GM18511 (cell line): Measurements from ENCODE around the gene RHBDD1.
A peak's percentile ranks its signal among the peaks of the same experiment; 100 is the strongest.

Experiments used
- ATAC-seq: cut with Tn5 transposase; IDR thresholded peaks from one replicate; pipeline ENCODE4 v1.9.1; 2021; ENCODE audit warnings: mild to moderate bottlenecking, moderate library complexity; ENCODE audit not compliant: unreplicated experiment

Gene RHBDD1

GRCh38 chr2:226883296-226883795 is 47.5 kb downstream of the RHBDD1 start:
- ATAC-seq: no peak

DNA sequence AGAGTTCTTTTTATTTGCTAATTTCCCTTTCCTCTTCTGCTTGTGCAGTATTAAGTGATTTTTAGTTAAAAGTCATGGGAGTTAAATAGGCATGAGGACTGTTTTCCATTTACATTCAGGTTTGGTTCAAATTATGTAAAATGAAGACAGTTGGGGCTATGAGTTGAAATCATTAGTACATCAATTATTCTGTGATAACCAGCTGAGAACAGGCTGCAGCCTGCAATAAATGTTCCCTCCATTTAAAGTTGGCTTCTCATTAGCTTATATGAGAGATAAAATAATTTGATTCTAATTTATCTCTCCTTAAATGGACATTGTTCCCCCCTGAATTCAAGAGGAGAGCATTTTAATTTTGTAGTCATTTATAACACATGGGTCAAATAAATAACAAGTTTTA is 48.3 kb downstream of the RHBDD1 start:
- ATAC-seq: no peak

DNA sequence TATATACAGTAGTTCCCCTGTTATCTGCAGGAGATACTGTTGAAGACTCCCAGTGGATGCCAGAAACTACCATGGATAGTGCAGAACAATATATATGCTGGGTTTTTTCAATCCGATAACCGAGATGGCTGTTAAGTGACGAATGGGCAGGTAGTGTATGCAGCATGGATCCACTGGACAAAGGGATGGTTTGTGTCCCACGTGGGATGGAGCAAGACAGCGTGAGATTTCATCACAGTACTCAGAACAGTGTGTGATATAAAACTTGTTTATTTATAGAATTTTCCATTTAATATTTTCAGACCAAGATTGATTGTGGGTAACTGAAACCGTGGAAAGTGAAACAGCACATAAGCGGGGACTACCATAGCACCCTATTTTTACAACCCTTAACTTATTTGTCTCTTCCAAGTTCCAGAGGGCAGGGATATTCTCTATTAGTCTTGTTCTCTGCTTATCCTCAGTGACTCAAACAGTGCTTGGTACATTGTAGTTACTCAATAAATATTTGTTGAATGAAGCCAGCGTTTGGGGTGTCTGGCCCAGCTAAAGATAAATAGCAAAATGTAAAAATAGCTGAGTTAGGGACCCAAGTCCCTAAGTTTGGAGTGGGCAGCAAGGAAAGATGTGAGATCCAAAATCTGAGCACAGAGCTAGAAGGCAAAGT is 50.0 kb downstream of the RHBDD1 start:
- no peak for ATAC-seq

GRCh38 chr2:226887940-226888339 is 52.1 kb downstream of the RHBDD1 start:
- no peak for ATAC-seq

DNA sequence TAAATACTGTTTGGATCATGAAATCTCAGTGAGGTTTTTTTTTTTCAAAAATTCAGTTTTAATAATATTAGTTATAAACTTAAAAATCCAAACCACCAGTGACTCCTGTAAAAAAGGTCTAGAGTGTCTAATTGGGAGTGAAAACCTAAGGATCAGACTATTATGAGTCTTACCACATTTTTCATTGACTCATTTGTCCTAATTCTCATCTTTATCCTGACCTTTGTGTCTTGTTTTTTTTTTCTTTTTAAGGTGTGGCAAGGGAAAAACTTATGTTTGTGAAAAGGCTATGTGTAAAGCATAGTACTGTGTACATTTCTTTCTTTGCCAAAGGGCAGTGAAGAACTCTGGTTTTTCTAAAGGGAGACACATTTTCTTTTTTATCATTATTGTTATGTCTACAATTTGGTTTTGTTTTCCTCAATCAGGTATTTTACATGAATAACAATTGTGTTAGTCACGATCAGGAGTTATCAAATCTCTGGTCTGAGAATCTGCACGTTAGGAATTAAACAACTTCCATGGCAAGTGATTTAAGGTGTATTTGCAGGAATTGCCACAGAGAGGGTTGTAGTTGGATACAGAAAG is 52.6 kb downstream of the RHBDD1 start:
- no peak for ATAC-seq

GRCh38 chr2:226888971-226889370 is 53.1 kb downstream of the RHBDD1 start:
- ATAC-seq: no peak

DNA sequence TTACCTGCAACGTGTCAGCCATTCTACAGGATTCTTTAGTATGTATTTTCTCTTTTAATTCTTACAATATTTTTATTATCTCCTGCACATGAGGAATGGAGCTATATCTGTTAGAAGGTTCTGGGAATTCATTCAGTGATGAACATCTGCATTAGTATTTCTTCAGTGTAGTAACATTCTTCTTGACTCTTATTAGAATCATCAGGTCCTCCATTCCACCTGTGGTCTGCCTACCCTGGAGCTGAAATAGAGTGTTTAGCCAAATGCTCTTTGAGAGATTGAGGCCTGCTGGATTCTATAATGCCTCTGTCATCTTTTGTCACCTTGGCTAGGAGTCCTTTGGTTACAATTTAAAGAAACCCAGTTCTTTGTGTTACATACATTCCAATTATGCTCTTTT is 54.4 kb downstream of the RHBDD1 start:
- ATAC-seq: no peak

DNA sequence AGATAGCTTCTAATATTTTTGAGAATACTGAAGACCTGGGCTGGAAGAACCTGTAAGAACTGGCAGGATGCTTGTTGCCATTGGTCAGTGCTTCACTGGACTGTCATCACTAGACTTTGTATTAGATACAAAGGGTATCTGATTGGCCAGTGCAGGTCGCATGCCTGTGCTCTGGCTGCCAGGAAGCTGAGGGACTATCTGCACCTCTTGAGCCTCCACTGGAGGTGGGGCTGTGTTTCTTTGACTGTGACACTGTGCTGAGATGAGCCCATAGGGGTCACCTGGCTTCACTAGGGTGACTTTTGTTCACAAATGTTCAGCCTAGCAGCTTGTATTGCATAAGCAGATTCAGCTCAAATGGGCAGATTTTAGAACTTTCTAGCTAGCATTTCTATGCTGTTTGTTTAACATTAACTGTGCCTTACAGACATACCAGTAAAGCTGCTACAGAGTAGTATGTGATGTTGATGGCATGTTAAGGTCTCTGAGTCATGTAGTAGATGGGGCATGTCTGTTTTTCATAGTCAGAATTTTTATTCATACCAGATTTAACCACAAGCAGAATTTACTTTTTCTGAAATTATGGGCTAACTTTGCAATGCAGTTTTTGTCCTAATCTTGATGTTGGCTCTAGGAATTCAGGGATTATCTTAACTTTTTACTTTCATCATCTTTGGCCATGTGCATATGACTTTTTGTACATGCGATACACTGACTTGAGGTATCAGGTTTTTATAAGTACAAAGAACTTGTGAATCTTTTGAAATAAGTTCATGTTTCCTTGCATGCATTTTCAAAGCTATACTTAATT is 56.1 kb downstream of the RHBDD1 start:
- ATAC-seq: no peak

DNA sequence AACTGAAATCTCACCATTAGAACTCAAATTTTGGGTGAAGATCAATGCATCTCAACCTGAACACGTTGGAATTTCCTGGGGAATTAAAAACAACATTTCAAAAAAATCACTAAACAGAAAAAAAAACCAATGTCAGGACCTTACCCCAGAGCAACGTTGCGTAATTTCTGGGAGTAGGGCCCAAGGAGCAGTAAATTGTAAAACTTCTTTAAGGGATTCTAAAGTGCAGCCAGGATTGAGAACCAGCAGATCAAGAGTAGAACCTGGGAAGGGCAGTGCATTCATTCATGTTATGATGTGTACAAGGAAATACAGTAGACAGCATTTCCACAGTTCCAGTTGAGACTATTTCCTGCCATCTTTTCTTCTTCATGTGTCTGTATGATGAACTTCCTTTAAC is 56.9 kb downstream of the RHBDD1 start:
- no peak for ATAC-seq

DNA sequence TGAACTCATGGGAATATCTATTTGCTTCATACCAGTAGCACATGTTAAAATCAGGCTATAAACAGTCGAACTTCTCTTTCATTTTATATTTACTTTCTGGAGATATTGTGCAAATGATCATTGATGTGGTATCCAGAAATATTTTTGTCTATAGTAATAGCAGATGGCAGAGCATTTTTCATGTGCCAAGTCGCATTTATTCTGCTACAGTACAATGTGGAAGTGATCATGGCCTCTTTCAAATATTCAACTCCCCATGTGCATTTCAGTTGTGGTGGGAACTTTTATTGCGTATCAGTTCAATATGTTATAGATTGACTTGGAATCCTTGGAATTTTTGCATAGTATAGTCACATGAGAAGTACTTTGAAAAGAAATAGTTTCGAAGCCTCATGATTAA is 57.4 kb downstream of the RHBDD1 start:
- ATAC-seq: no peak

DNA sequence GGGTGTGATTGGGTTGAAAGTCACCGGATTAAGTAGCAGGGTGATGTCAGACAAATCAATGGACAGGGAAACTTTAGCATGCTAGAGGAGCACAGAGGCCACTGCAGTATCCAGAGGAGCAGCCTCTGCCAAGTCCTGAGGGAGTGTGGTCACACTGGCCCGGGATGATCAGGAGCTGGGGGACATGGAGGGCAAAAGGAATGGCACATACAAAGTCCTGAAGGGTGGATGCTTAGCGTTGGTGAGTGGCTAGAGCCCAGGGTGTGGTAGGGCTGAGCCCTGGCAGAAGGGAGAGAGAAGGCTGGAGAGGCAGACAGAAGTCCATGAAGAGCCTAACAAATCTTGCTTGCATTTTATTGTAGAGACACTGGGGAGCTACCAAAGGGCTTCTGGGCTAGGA is 58.9 kb downstream of the RHBDD1 start:
- no peak for ATAC-seq

DNA sequence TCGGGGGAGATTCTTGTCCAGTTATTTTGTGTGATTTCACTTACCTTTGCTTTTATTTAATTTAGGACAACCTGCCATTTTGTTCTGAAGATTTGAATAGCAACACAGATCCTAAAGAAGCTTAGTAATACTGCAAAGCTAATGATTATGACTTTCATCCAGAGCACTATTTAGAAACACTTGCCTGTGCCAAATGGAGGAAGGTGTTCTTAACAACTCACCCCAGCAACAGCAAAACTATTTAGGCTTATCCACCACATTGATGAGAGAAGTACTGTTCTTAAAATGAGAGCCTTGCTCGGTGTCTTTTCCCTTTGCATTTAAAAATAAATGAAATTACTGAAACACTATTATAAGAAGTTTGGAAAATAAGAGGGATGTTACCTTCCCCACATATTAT is 59.7 kb downstream of the RHBDD1 start:
- no peak for ATAC-seq

DNA sequence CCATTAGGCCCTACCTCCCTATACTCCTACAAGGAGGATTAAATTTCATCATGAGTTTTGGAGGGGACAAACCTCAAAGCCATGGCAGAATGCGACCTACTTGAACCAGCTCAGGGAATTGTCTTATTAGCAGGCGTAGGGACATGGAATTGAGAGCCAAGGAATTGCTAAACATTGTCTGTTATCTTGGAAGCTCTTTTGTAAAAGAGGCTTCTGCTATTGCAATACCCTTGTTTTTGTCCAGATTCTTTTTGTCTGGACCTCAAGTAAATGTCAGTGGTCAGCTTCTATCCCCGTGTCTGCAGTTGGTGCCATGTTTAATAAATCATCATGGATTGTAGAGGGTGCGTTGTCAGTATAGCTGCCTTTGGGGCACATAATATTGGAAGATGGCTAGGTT is 62.3 kb downstream of the RHBDD1 start:
- no peak for ATAC-seq

DNA sequence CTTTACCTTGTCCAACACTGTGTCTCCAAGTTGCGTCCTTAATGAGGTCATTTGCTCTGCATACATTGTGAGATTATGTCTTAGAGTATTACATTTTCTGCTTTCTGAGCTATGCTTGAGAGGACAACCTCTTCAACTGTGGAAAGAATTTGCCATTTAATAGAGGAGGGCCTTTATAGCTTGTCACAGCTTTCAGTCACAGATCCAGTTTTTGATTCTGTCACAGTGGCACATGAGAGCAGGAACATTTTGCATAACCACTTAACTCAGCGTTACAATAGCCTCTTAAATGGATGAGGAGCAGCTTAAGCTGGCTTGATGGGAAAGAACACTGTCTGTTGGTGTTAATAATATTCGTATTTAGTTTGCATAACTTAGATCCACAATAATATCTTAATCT is 63.0 kb downstream of the RHBDD1 start:
- ATAC-seq: no peak

- ATAC-seq: no peak
These were observed 66.5 kb downstream of the RHBDD1 start for GRCh38 chr2:226902041-226902966.

DNA sequence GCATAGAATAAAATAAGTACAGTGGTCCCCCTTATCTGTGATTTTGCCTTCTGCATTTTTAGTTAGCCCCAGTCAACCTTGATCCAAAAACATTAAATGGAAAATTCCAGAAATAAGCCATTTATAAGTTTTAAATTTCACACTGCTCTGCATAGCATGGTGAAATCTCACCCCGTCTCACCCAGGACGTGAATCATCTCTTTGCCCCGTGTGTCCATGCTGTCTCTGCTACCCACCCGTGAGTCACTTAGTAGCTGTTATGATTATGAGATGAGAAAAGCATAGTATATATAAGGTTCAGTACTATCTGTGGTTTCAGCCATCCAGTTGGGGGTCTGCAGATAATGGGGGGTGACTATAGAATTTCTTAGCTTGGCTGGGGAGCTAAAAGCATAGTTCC is 67.3 kb downstream of the RHBDD1 start:
- no peak for ATAC-seq

- ATAC-seq: peak; percentile 42
These were observed 68.7 kb downstream of the RHBDD1 start for GRCh38 chr2:226904592-226904991.

DNA sequence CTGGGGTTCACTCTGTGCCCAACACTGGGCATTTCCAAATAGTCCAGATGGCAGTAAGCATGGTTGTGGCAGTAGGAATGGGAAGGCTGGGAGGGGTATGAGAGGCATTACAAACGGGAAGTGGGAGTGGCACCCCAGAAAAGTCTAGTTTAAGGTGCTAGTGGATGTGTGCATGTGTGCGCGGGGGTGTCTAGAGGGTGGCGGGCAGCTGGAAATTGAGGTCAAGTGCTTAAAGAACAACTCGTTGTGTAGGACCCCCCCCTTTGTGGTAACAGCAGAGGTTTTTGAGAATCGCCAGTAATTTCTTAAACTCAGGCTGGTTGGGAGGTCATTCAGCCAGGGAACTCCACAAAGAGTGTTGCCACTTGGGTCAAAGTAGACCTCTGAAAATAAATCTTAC is 69.9 kb downstream of the RHBDD1 start:
- peak; percentile 41 for ATAC-seq

DNA sequence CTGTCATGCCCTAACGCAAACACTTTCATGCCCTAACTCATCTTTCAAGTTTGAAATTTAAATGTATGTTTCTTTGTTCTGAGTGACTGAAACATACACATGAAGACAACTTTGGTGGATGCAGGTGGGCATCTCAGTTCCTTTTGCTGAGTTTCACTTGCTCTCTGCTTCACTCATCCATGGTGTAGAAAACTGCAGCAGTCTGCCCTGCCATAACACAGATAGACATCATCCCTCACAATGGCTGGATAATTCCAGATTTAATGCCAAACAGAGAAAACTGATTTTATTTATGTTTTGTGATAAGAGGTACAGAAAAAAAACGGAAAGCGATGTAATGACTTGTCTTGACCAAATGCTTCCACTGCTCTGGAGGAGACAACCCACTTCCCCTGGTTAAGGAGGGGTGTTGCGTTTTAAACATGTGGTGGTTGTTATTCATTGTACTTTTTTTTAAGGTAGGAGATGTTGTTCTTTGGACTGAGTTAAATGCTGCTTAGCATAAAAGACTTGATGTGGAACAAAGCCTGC is 70.4 kb downstream of the RHBDD1 start:
- peak; percentile 77 for ATAC-seq

GRCh38 chr2:226909126-226909525 is 73.3 kb downstream of the RHBDD1 start:
- no peak for ATAC-seq

- ATAC-seq: no peak
These were observed 74.0 kb downstream of the RHBDD1 start for GRCh38 chr2:226909836-226910235.
